ENCODE results near the gene COL20A1.

COL20A1 gene

GRCh38 chr20:63360850-63361518, 68.0 kb downstream of the COL20A1 start, which contains the start of gene CHRNA4:
Gene CHRNA4, minus strand, starts transcription at chr20:63361349. Its CDS starts 184 bp downstream, at chr20:63361165.
- DNase-seq (ENCODE audit: low read depth in 3 of 3, low spot score in 1 of 3) = no peak

GRCh38 chr20:63361519-63362435, 68.8 kb downstream of the COL20A1 start:
- DNase-seq (ENCODE audit: low read depth in 3 of 3, low spot score in 1 of 3) = no peak

DNA sequence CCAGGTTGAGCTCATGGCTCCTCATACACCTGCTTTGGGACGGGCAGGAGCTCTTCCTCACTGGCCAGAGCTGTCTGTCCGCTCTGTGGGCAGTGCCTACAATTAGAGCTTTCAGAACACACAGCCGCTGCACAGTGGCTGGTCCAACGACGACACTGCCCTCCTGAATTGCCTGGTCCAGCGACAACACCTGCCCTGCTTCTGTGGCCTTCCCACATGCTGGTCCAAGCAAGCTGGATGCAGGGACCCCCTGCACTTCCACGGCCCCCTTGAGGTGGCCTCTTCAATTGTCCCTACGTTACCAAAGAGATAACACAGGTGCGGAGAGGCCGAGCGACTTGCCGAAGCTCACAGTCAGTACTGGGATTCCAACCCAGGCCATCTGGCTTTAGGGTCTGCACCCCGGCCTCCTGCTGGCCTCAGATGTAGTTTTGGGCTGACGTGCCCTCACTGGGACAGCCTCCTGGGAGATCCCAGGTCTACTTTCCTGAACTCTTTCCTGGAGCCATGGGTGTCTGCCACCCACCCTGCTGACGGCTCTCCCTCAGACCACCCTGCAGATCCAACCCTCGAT, 69.5 kb downstream of the COL20A1 start:
- DNase-seq (ENCODE audit: low read depth in 3 of 3, low spot score in 1 of 3) = no peak

GRCh38 chr20:63363013-63363957, 70.3 kb downstream of the COL20A1 start:
- DNase-seq (ENCODE audit: low read depth in 3 of 3, low spot score in 1 of 3) = no peak

DNA sequence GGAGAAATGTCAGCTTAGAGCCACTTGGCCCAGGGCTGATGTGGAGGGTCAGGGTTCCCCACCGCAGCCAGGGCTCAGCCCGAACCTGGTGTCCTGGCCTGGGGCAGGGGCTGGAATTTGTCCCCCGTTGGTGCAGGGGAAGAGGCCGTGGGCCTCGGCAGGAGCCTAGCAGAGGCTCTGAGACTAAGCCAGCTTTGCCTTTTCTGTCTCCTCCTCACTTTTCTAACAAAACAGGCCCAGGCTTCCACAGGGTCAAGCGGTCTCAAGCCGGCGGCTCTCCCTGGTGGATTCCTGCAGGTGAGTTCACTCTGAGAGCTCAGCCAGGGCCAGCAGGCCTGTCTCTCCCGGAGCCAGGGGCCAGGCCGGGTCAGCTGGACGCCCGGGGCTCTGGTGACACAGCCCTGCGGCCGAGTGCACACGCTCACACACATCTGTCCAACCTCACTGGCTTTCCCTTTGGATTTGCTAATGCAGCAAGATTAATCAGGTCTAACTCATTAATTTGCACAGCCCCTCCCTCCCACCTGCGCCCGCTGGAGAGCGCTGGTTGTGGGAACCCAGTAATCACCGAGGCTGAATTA, 71.1 kb downstream of the COL20A1 start:
- no peak for DNase-seq (ENCODE audit: low read depth in 3 of 3, low spot score in 1 of 3)

- DNase-seq (ENCODE audit: low read depth in 3 of 3, low spot score in 1 of 3) = no peak
Measured at GRCh38 chr20:63364801-63365585, 72.0 kb downstream of the COL20A1 start.

DNA sequence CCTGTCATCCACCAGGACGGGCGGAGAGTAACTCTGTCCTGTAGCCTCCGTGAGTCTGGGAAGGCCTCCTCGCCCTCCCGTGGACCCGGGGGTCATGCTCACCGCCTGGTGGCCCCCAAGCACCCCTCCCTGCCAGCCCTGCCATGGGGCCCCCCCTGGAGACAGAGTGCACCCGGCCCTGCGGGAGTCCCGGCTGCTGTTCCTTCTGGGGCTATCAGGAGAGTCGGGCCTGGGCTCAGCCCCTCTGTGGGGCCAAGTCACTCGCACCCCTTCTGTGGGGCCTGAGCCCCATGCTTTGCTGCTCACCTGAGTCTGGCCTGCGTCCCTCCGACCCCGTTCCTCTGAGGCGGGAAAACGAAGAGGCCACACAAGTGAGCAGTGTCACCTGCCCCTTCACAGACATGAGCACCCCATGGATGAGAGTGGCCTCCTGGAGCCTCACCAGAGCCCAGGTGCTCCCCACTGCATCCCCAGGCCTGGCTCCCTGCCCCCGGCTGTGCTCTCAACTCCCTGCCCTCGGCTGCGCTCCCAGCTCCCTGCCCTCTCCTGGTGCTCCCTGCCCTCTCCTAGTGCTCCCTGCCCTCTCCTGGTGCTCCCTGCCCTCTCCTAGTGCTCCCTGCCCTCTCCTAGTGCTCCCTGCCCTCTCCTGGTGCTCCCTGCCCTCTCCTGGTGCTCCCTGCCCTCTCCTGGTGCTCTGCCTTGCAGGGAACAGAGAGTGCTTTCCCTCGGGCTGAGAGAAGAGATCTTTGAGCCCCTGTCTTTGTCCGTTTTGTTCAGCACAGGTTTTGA, 72.8 kb downstream of the COL20A1 start:
- no peak for DNase-seq (ENCODE audit: low read depth in 3 of 3, low spot score in 1 of 3)

GRCh38 chr20:63366390-63367365, 73.7 kb downstream of the COL20A1 start:
- DNase-seq (ENCODE audit: low read depth in 3 of 3, low spot score in 1 of 3) = no peak

GRCh38 chr20:63367446-63368055, 74.6 kb downstream of the COL20A1 start:
- no peak for DNase-seq (ENCODE audit: low read depth in 3 of 3, low spot score in 1 of 3)

DNA sequence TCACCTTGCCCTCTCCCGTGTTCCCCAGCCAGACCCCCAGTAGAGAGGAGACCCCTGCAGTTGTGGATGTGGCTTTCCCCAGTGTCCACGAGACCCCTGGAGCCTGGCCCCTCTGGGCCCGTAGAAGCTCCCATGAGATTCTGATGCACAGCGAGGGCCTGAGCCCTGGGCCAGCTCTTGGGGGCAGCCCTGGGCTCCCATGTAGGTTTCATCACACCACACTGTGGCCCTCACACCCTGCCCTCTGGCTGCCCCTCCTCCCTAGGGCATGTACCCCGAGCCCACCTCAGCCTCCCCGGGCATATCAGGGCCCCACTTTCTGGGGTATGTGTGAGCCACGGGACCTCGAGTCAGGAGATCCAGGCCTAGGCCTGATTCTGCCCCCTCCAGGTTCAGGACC, 75.2 kb downstream of the COL20A1 start:
- DNase-seq (ENCODE audit: low read depth in 3 of 3, low spot score in 1 of 3) = no peak

DNA sequence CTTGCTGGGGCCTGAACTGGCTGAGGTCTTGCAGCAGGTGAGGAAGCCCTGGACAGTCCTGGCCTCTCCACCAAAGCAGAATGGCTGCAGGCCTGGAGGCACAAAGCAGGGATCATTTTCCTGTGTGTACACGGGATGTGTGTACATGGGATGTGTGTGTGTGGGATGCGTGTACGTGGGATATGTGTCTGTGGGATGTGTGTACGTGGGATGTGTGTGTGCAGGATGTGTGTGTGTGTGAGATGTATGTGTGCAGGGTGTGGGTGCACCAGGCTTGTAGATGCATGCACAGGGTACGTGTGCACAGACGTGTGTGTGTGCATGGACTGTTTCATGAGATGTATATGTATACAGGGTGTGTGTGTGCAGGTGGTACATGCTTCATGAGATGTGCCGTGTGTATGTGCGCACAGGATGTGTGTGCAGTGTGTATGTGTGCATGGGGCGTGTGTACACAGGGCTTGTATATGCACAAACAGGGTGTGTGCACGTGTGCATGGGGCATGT, 76.1 kb downstream of the COL20A1 start:
- no peak for DNase-seq (ENCODE audit: low read depth in 3 of 3, low spot score in 1 of 3)

- DNase-seq (ENCODE audit: low read depth in 3 of 3, low spot score in 1 of 3) = no peak
Measured at GRCh38 chr20:63369724-63370617, 77.0 kb downstream of the COL20A1 start.

DNA sequence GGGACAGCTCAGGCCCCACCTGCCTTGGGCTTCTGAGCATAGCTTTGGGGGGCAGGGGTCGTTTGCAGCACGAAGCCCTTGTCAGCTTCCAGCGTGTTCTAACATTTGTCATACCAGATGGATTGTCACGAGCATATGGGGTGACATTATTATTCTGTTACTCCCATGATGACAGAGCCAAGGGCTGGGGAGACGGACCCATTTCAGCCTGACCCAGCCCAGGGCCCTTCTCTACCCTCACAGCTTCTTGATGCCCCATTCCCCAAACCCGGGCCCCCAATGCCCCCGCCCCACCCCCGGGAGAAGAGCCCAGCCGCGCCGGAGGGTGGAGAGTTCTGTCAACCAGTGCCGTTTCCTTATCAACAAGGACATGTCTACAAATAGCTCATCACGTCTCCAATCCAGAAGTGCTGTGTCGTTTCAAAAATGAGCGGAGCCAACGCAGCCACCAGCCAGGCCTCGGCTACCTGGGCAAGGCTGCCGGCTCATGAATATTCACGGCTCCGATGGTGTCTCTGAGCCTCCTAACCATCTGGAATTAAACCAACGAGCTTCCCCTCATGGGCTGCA, 77.7 kb downstream of the COL20A1 start:
- DNase-seq (ENCODE audit: low read depth in 3 of 3, low spot score in 1 of 3) = no peak

GRCh38 chr20:63371291-63371865, 78.4 kb downstream of the COL20A1 start:
- no peak for DNase-seq (ENCODE audit: low read depth in 3 of 3, low spot score in 1 of 3)
